ENCODE data around the gene PPP1R9B. TPM values are rescaled to one million over a fixed set of nuclear protein-coding genes. Genes with fewer than 3 reads are reported as not detected.

PPP1R9B gene
- total RNA-seq, 1 experiment from 2014 or later = 112 TPM

- BruUV-seq (replicated peaks) = no TSS peak
- Histone ChIP-seq H3K4me1 (ENCODE audit: control insufficient read depth in 1 of 2, insufficient read depth in 2 of 2, low read length in 2 of 2) (peaks cover 9 to 26% of the 10 kb centered on the region in 2 experiments; a peak in 3 of 4 replicates), H3K4me3 (replicated peaks in 1 of 2; ENCODE audit: low read depth in 1 of 2, low read length in 2 of 2) (no peak overlapping the region)
These were observed 22.6 kb downstream of the PPP1R9B start for GRCh38 chr17:50127697-50128361.

DNA sequence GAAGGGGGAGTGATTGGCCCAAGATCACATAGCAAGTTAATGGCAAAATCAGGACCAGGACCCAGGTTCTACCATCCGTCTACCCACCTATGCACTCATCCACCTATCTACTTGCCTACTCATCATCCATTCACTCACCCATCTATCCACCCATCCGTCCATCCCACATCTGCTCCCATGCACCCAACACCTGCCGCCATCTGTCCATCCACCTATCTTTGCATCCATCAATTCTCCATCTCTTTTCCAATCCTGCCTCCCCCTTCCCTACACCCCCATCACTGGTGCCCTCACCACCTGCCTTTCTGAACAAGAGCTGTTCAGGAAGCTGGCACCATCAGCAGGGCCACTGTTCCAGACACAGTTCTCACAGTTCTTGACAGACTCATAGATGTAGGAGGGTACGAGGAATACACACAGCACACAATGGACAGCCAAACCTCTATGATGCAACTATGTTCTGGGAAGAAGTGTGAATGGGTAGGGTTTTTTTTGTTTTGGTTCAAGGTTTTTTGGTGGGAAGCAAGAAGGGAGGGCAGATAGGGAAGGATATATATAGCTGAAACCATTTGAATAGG lies 25.0 kb downstream of the PPP1R9B start:
- H3K4me3 ChIP-seq (replicated peaks in 1 of 2; ENCODE audit: low read depth in 1 of 2, low read length in 2 of 2) = no peak overlapping the region
- DNase-seq (ENCODE audit: low read depth, low spot score) (no peak), ATAC-seq (no peak)
- no peak overlapping the region for H3K4me2 ChIP-seq (ENCODE audit: low read length)
- H3K27me3 ChIP-seq (ENCODE audit: insufficient read depth, low read length) = no peaks in the 10 kb centered on the region
- no peaks in the 10 kb centered on the region for H4K20me1 ChIP-seq (ENCODE audit: insufficient read depth)
- H2AFZ ChIP-seq (ENCODE audit: low read depth, low read length, poor library complexity, severe bottlenecking) = no peak overlapping the region
- no TSS peak for BruUV-seq (replicated peaks)
- ChIA-PET RAD21 (ENCODE audit: low non-redundant PET in 1 of 2, low total read pairs in 2 of 2, uncharacterized antibody in 2 of 2, unreplicated experiment in 2 of 2) (no interaction called here), POLR2A (no interaction called here), CTCF (no interaction called here)
- H3K27ac ChIP-seq (ENCODE audit: low read depth, low read length) = no peak overlapping the region
- no peaks in the 10 kb centered on the region for H3K36me3 ChIP-seq (ENCODE audit: control insufficient read depth in 1 of 2, insufficient read depth in 2 of 2, low read length in 2 of 2)
- intact Hi-C loops (cut with micrococcal nuclease) = no loop called here
- H3K79me2 ChIP-seq (ENCODE audit: insufficient read depth, low read length) = no peaks in the 10 kb centered on the region
- TF ChIP-seq POLR2A (IDR thresholded peaks at IDR 0.05; ENCODE audit: borderline replicate concordance, extremely low read depth, insufficient read depth, insufficient read length) (no peak), TCF7L2 (IDR thresholded peaks at IDR 0.05; ENCODE audit: borderline replicate concordance, extremely low read depth, insufficient read depth, insufficient read length) (no peak), ZFX (IDR thresholded peaks at IDR 0.05) (no peak), EGR1 (IDR thresholded peaks at IDR 0.05; ENCODE audit: low read depth) (no peak), ELF1 (IDR thresholded peaks at IDR 0.05; ENCODE audit: borderline replicate concordance, low read depth) (no peak), EZH2 (IDR thresholded peaks at IDR 0.05) (no peak), ATF3 (IDR thresholded peaks at IDR 0.05) (no peak)
- no peak overlapping the region for H3K9ac ChIP-seq (ENCODE audit: low read length)
- no peaks in the 10 kb centered on the region for H3K9me3 ChIP-seq (ENCODE audit: control insufficient read depth in 1 of 2, insufficient read depth in 1 of 2, low read depth in 1 of 2, low read length in 2 of 2)
- H3K4me1 ChIP-seq (ENCODE audit: control insufficient read depth in 1 of 2, insufficient read depth in 2 of 2, low read length in 2 of 2) = peaks cover 9 to 22% of the 10 kb centered on the region in 2 experiments; a peak in 3 of 4 replicates
- no peaks in the 10 kb centered on the region for H3K9me2 ChIP-seq (ENCODE audit: insufficient read depth)

More at GRCh38 chr17:50127697-50128361, 22.6 kb downstream of the PPP1R9B start:
- no peak overlapping the region for H3K27ac ChIP-seq (ENCODE audit: low read depth, low read length)
- no peak for ATAC-seq
- ChIA-PET POLR2A (no interaction called here), CTCF (no interaction called here), RAD21 (ENCODE audit: low non-redundant PET in 1 of 2, low total read pairs in 2 of 2, uncharacterized antibody in 2 of 2, unreplicated experiment in 2 of 2) (no interaction called here)
- DNase-seq (ENCODE audit: low read depth, low spot score) = no peak
- no peaks in the 10 kb centered on the region for H3K36me3 ChIP-seq (ENCODE audit: control insufficient read depth in 1 of 2, insufficient read depth in 2 of 2, low read length in 2 of 2)
- H3K9me3 ChIP-seq (ENCODE audit: control insufficient read depth in 1 of 2, insufficient read depth in 1 of 2, low read depth in 1 of 2, low read length in 2 of 2) = no peaks in the 10 kb centered on the region
- H4K20me1 ChIP-seq (ENCODE audit: insufficient read depth) = no peaks in the 10 kb centered on the region
- no peaks in the 10 kb centered on the region for H3K79me2 ChIP-seq (ENCODE audit: insufficient read depth, low read length)
- TF ChIP-seq TCF7L2 (IDR thresholded peaks at IDR 0.05; ENCODE audit: borderline replicate concordance, extremely low read depth, insufficient read depth, insufficient read length) (no peak), SIN3A (IDR thresholded peaks at IDR 0.05; ENCODE audit: low read depth) (no peak), ZNF274 (IDR thresholded peaks at IDR 0.05; ENCODE audit: low read depth, low read length) (no peak), POLR2A (IDR thresholded peaks at IDR 0.05; ENCODE audit: borderline replicate concordance, extremely low read depth, insufficient read depth, insufficient read length) (no peak), POLR2AphosphoS5 (IDR thresholded peaks at IDR 0.05; ENCODE audit: low read depth, low read length) (no peak), ATF3 (IDR thresholded peaks at IDR 0.05) (no peak), SP1 (IDR thresholded peaks at IDR 0.05; ENCODE audit: low read depth) (no peak), YY1 (IDR thresholded peaks at IDR 0.05; ENCODE audit: extremely low read depth, insufficient replicate concordance, low read depth, low read length) (no peak), ZFX (IDR thresholded peaks at IDR 0.05) (no peak), EZH2phosphoT487 (IDR thresholded peaks at IDR 0.05; ENCODE audit: borderline replicate concordance) (no peak), EZH2 (IDR thresholded peaks at IDR 0.05) (no peak)
- TF ChIP-seq, protein P1, sequence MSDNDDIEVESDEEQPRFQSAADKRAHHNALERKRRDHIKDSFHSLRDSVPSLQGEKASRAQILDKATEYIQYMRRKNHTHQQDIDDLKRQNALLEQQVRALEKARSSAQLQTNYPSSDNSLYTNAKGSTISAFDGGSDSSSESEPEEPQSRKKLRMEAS (IDR thresholded peaks at IDR 0.05) = no peak
- H3K9me2 ChIP-seq (ENCODE audit: insufficient read depth) = no peaks in the 10 kb centered on the region
- intact Hi-C loops (cut with micrococcal nuclease) = no loop called here
- H3K4me2 ChIP-seq (ENCODE audit: low read length) = no peak overlapping the region
- H3K9ac ChIP-seq (ENCODE audit: low read length) = no peak overlapping the region
- no peak overlapping the region for H2AFZ ChIP-seq (ENCODE audit: low read depth, low read length, poor library complexity, severe bottlenecking)
- no peaks in the 10 kb centered on the region for H3K27me3 ChIP-seq (ENCODE audit: insufficient read depth, low read length)

Data from HCT116 (cell line).